ENCODE measurements around the gene MCM5. TPM values are rescaled to one million over a fixed set of nuclear protein-coding genes. Genes with fewer than 3 reads are reported as not detected.

Gene MCM5
- total RNA-seq, 1 experiment from 2014 or later, result 107 TPM

DNA sequence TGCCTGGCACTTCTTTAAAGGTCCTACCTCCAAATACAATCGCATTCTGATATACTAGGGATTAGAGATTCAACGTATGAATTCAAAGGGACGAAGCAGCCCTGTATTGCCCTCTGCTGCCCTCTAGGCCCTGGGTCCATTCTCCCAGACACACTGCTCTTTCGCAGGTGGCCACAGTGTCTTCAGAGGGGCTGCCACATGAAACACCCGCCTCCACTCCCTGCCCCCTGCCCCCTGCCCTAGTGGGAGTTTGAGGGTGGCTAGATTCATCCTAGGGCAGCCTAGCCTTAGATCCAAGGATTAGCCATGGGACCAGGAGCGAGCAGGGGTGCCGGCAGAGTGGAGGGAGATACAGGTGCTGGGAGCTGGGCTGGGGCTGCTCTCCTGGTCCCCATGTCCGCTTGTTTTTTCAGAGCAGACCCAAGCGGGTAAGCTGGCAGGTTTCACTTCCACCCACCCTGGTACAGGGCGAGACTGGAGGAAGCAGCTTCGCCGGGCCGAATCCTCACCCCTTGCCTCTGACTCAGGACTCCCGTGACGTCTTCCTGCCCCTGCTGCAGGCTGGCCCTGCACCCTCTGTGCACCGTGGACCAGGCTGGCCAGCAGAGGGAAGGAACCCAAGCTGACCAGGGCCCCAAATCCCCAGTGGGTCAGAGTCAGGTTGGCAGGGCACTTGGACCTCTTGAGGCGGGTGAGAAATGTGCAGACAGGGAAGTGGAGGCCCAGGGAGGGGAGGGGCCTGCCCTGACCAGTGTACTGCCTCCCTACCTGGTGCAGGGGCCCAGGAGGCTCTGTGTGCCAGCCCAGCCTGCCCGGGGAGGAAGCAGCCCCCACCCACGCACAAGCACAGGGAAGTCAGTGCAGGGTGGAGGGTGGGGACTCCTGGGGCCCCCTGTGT is 47.5 kb upstream of the MCM5 start:
- ChIA-PET CTCF (interaction anchor here (0.6 kb wide), 1 partner anchor 154 kb away, joined by 3 read pairs; no protein-coding TSS in a partner anchor), POLR2A (no interaction called here)
- Histone ChIP-seq H3K4me1 (peaks cover 10% of the 10 kb centered on the region), H3K36me3 (ENCODE audit: control insufficient read depth, insufficient read depth, low read length) (no peaks in the 10 kb centered on the region), H3K4me3 (ENCODE audit: low read depth, low read length) (no peak overlapping the region), H3K27me3 (replicated peaks; ENCODE audit: control insufficient read depth, insufficient read depth, low read length) (no peaks in the 10 kb centered on the region), H3K9me3 (peaks cover 3% of the 10 kb centered on the region; the same call in 1 of the 2 replicates)
- Mint-ChIP-seq H3K36me3 (ENCODE audit: insufficient read depth, unreplicated experiment) (peaks cover 25% of the 10 kb centered on the region), H3K4me3 (ENCODE audit: unreplicated experiment) (no peak overlapping the region), H3K27me3 (ENCODE audit: insufficient read depth, unreplicated experiment) (no peaks in the 10 kb centered on the region), H3K27ac (ENCODE audit: unreplicated experiment) (no peak overlapping the region), H3K9me3 (ENCODE audit: unreplicated experiment) (no peaks in the 10 kb centered on the region), H3K4me1 (ENCODE audit: low read depth, unreplicated experiment) (peaks cover 7% of the 10 kb centered on the region)
- TSS peak; percentile 13 for BruUV-seq (replicated peaks)
- DNase-seq, result no peak
- TF ChIP-seq, protein P1, sequence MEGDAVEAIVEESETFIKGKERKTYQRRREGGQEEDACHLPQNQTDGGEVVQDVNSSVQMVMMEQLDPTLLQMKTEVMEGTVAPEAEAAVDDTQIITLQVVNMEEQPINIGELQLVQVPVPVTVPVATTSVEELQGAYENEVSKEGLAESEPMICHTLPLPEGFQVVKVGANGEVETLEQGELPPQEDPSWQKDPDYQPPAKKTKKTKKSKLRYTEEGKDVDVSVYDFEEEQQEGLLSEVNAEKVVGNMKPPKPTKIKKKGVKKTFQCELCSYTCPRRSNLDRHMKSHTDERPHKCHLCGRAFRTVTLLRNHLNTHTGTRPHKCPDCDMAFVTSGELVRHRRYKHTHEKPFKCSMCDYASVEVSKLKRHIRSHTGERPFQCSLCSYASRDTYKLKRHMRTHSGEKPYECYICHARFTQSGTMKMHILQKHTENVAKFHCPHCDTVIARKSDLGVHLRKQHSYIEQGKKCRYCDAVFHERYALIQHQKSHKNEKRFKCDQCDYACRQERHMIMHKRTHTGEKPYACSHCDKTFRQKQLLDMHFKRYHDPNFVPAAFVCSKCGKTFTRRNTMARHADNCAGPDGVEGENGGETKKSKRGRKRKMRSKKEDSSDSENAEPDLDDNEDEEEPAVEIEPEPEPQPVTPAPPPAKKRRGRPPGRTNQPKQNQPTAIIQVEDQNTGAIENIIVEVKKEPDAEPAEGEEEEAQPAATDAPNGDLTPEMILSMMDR (IDR thresholded peaks at IDR 0.05; ENCODE audit: insufficient read depth in 1 of 2, low read depth in 1 of 2, low read length in 1 of 2, severe bottlenecking in 1 of 2, unreplicated experiment in 1 of 2), result peak; percentile 24 to 45
- intact Hi-C loops (cut with micrococcal nuclease; ENCODE audit: unreplicated experiment), result loop anchor here (5.0 kb wide), 3 partner anchors 45 to 80 kb away; no protein-coding TSS in a partner anchor

DNA sequence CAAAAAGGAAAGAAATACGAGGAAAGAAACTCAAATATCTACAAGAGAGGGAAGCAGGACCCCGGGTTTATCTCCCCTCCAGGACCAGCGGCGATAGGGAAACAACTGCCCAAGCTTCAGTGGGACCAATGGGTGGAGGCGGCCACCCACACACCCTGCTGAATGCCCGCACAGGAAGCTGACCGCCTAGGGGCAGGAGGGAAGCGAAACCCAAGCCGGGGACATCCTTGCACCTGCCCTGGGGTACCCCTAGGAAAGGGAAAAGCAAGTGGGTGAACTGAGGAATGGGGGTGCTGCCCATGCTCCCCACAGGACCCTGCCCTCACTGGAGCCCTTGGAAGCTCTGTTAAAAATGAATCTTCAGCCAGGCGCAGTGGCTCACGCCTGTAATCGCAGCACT is 46.6 kb upstream of the MCM5 start:
- no TSS peak for BruUV-seq (replicated peaks)
- ChIA-PET POLR2A (no interaction called here), CTCF (interaction anchor here (0.6 to 0.8 kb wide), 2 partner anchors 16 to 153 kb away, joined by 3 read pairs; no protein-coding TSS in a partner anchor)
- TF ChIP-seq, protein P1 (IDR thresholded peaks at IDR 0.05; ENCODE audit: insufficient read depth in 1 of 2, low read depth in 1 of 2, low read length in 1 of 2, severe bottlenecking in 1 of 2, unreplicated experiment in 1 of 2), result no peak
- intact Hi-C loops (cut with micrococcal nuclease; ENCODE audit: unreplicated experiment), result loop anchor here (5.0 kb wide), 3 partner anchors 44 to 79 kb away; no protein-coding TSS in a partner anchor
- Histone ChIP-seq H3K4me3 (ENCODE audit: low read depth, low read length) (no peak overlapping the region), H3K9me3 (peaks cover 3% of the 10 kb centered on the region; the same call in 1 of the 2 replicates), H3K36me3 (ENCODE audit: control insufficient read depth, insufficient read depth, low read length) (no peaks in the 10 kb centered on the region), H3K27me3 (replicated peaks; ENCODE audit: control insufficient read depth, insufficient read depth, low read length) (no peaks in the 10 kb centered on the region), H3K4me1 (peaks cover 10% of the 10 kb centered on the region)
- H3K4me3 Mint-ChIP-seq (ENCODE audit: unreplicated experiment), result no peak overlapping the region
- H3K27me3 Mint-ChIP-seq (ENCODE audit: insufficient read depth, unreplicated experiment), result no peaks in the 10 kb centered on the region
- H3K36me3 Mint-ChIP-seq (ENCODE audit: insufficient read depth, unreplicated experiment), result peaks cover 25% of the 10 kb centered on the region
- H3K27ac Mint-ChIP-seq (ENCODE audit: unreplicated experiment), result no peak overlapping the region
- DNase-seq, result no peak
- H3K4me1 Mint-ChIP-seq (ENCODE audit: low read depth, unreplicated experiment), result peaks cover 7% of the 10 kb centered on the region
- H3K9me3 Mint-ChIP-seq (ENCODE audit: unreplicated experiment), result no peaks in the 10 kb centered on the region

DNA sequence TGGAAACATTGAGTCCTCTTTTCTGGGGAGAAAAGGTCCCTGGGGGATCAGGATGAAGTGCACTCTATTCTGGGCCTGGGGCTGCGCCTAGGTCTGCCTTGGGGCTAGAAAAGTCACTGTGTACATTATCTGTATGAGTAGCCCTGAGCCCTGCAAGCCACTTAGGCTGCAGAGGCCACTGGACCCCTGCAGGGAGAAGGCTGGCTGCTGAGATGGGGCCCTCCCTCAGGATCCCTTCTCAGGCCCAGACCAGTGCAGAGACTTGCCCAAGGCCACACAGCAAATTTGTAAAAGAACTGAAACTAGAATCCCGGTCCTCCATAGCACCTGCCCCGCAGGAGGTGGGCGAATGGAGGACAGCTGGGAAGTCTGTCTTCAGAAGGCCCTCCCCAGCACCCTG is 45.9 kb upstream of the MCM5 start:
- ChIA-PET POLR2A (no interaction called here), CTCF (interaction anchor here (0.8 kb wide), 1 partner anchor 16 kb away, joined by 3 read pairs; no protein-coding TSS in a partner anchor)
- no peak overlapping the region for H3K4me3 Mint-ChIP-seq (ENCODE audit: unreplicated experiment)
- no peak overlapping the region for H3K27ac Mint-ChIP-seq (ENCODE audit: unreplicated experiment)
- no peak overlapping the region for H3K4me3 ChIP-seq (ENCODE audit: low read depth, low read length)
- H3K4me1 Mint-ChIP-seq (ENCODE audit: low read depth, unreplicated experiment), result peaks cover 7% of the 10 kb centered on the region
- TF ChIP-seq, protein P1 (IDR thresholded peaks at IDR 0.05; ENCODE audit: insufficient read depth in 1 of 2, low read depth in 1 of 2, low read length in 1 of 2, severe bottlenecking in 1 of 2, unreplicated experiment in 1 of 2), result no peak
- peaks cover 3% of the 10 kb centered on the region; the same call in 1 of the 2 replicates for H3K9me3 ChIP-seq
- no peaks in the 10 kb centered on the region for H3K9me3 Mint-ChIP-seq (ENCODE audit: unreplicated experiment)
- intact Hi-C loops (cut with micrococcal nuclease; ENCODE audit: unreplicated experiment), result loop anchor here (5.0 kb wide), 3 partner anchors 43 to 78 kb away; no protein-coding TSS in a partner anchor
- DNase-seq, result no peak
- no peaks in the 10 kb centered on the region for H3K27me3 Mint-ChIP-seq (ENCODE audit: insufficient read depth, unreplicated experiment)
- peaks cover 25% of the 10 kb centered on the region for H3K36me3 Mint-ChIP-seq (ENCODE audit: insufficient read depth, unreplicated experiment)
- BruUV-seq (replicated peaks), result no TSS peak
- H3K27me3 ChIP-seq (replicated peaks; ENCODE audit: control insufficient read depth, insufficient read depth, low read length), result no peaks in the 10 kb centered on the region
- H3K36me3 ChIP-seq (ENCODE audit: control insufficient read depth, insufficient read depth, low read length), result no peaks in the 10 kb centered on the region
- H3K4me1 ChIP-seq, result peaks cover 10% of the 10 kb centered on the region
